ENCODE measurements around the gene VAV1.
"Not testable (repeated sequence)": the region's sequence is repeated elsewhere in the genome, so short reads cannot be mapped to it uniquely, and the experiment has no call there.

Gene VAV1

DNA sequence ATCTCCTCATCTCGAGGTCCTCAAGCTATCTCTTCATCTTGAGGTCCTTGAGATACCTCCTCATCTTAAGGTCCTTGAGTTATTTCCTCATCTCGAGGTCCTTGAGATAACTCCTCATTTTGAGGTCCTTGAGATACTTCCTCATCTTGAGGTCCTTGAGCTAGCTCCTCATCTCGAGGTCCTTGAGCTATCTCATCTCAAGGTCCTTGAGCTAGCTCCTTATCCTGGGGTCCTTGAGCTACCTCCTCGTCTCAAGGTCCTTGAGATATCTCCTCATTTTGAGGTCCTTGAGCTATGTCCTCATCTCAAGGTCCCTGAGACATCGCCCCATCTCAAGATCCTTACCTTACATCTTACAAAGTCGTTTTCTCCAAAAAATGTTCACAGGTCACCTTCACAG is 18.7 kb downstream of the VAV1 start:
- DNase-seq: no peak

DNA sequence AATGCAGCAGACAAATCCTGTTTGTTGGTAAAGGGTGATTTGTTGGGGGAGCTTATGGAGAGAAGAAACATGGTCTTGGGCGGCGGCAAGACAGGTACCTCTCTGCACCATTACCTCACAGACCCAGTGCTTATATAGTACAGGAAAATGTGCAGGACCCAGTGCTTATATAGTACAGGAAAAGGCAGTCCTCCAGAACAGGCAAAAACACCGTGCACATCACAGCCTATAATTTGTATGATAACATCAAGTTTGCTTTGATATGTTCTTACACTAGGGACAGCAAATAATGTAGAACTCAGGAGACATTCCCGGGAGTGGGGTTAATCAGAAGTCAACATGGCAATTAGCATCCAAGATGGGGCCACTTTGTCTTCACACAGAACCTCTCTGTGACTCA is 20.9 kb downstream of the VAV1 start:
- DNase-seq: no peak

DNA sequence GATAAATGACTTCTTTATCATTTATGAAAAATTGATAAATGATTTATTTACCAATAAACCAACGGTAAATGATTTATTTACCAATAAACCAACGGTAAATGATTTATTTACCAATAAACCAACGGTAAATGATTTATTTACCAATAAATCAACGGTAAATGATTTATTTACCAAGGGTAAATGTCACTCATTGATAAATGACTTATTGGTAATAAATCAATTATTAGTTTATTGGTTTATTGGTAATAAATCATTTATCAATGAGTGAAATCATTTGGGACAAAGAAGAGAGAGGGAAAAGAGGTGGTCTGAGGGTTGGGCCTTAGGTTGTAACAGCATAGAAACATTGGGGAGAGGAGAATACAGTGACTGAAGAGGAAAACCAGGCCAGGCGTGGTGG is 21.5 kb downstream of the VAV1 start:
- no peak for DNase-seq

DNA sequence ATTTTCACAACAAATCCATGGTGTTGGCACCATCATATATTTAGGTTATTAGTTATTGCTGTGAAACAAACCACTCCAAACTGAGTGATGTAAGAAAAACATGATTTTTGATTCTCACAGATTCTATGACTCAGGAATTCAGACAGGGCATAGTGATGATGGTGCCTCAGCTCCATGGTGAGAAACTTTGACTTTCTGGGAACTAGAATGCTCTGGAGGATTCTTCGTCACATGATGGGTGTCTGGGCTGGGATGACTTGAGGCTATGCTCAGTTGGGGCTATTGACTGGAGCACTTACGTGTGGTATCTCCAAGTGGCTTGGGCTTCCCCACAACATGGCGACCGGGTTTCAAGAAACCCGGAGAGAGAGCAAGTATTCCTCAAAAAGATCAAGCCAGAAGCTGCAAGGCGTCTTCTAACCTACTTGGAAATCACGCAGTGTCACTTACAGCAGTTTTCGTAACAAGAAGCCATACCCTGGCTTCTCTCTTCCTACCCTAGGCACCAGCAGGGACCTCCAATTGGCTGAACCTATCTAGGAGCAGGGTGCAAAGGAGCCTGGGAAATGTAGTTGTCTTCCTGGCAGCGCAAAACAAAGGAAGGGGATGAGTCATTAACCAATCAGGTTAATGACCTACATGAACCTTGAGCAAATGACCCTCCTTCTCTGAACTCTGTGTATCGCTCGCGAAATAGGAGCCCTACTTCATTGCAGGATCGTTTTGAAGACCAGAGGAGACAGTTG is 22.4 kb downstream of the VAV1 start:
- DNase-seq: no peak

DNA sequence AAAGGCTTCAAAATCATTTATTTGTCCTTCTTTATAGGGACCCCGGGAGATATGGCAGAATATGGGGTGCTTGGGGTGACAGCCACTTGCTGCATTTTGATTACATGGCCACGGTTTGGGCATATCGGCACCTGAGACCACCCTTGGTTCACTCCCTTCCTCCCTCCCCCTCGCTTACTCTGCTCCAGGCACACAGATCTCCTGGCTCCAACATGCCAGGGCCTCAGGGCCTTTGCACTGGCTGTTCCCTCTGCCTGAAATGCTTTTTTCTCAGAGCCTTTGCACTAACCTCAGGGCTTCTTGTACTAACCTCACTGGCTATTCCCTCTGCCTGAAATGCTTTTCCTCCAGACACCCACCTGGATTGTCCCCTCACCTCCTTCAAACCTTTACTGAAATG is 23.8 kb downstream of the VAV1 start:
- DNase-seq: no peak

DNA sequence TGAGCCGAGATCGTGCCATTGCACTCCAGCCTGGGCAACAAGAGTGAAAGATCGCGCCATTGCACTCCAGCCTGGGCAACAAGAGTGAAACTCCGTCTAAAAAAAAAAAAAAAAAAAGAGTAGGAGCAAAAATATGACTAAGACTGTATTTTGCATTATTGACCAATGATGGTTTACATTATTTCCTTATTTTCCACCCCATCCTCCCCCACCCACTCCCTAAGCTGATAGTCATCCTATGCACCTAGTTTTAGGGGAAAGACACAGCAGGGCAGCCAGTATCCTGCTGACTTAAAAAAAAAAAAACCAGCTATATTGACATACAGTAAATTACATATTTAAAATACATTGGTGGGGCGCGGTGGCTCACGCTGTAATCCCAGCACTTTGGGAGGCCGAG is 25.1 kb downstream of the VAV1 start:
- DNase-seq: no peak

DNA sequence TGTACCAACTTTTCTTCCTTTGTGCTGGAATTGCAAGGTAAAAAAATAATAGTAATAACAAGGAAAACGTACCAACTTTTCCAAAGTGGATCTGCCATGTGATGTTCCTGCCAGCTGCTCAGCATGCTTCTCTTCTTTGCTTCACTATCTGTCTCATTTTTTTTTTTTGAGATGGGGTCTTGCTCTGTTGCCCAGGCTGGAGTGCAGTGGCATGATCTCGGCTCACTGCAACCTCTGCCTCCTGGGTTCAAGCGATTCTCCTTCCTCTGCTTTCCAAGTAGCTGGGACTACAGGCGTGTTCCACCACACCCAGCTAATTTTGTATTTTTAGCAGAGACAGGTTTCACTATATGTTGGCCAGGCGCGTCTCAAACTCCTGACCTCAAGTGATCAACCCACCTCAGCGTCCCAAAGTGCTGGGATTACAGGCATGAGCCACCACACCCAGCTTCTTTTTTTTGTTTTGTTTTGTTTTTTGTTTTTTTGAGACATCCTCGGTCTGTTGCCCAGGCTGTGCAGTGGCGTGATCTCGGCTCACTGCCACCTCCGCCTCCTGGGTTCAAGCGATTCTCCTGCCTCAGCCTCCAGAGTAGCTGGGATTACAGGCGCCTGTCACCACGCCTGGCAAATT is 27.8 kb downstream of the VAV1 start:
- not testable (repeated sequence) for DNase-seq

DNA sequence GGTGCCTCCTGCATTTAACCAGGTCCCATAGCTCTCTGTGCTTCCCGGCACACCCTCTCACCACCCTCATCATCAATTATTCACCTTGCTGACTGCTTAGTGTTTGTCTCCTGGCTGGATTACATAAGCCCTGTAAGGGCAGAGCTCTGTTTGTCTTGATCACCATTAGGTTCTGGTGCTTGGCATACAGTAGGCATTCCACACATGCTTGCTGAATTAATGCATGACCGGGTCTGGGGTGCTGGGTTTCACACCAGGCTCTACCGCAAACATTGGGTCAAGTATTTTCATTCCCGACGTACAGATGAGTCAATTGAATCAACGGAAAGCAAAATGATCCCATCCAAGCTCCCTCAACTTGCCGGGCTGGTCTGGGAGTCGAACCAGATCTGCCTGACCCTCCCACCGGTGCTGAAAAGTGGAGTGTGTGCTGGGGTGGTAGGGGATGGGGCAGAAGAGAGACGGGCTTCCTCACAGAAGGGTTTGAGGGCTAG is 28.5 kb downstream of the VAV1 start:
- DNase-seq: peak; percentile 36 to 48

DNA sequence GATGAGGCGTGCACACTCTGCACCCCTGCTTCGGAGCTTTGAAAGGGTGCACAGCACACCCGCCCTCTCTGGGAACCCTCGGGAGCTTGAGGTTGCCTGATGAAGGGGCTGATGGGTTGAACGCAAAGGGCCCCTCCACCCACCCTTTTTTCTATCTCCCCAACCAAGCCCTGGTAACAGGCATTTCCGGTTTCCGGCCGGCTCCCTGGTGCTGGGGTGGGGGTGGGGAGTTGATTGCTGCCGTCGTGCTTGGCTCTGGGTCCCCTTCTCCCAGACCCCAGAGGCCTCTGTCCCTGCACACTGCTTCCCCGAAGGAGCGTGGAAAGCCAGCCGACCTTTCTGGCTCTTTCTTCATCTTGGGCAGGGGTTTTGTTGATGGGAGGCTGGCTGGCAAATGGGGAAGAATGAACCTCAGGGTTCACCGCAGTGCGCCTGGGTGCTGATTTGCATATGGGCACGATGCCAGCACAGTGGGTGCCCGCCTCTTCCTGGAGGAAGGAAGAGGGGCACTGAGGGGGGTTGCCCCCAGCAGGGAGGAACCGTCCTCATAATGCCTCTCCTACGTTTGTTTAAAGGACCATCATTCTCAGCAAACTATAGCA is 29.1 kb downstream of the VAV1 start:
- peak; percentile 88 to 89 for DNase-seq

DNA sequence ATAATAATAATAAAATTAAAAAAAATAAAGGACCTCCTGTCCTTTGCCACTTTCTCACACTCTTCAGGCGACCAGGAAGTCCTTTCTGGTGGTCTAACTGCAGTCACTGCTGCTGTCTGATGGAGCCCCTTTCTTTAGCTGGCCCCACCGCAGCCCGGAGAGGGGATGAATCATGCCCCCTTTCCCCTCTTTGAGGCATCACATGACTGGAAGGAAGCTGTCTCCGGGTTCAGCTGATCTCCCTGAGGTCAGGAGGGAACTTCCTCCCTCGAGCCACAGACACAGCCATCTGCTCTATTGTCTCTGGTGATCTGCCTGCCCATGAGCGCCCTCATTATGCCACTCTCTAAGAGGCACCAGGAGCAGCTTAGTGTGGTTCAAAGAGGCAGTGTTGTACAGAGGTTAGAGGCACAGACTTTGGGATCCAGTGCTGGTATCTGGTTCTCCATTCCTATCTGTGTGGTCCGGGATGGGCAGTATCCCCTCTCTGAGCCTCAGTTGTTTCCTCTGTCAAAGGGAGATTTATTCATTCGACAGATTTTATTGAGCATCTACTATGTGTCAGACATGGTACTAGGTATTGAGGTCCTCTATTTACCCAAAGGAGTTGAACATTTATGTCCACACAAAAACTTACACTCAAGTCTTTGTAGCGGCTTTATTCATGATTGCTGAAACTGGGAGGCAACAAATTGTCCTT is 30.0 kb downstream of the VAV1 start:
- DNase-seq: peak; percentile 83 to 86

DNA sequence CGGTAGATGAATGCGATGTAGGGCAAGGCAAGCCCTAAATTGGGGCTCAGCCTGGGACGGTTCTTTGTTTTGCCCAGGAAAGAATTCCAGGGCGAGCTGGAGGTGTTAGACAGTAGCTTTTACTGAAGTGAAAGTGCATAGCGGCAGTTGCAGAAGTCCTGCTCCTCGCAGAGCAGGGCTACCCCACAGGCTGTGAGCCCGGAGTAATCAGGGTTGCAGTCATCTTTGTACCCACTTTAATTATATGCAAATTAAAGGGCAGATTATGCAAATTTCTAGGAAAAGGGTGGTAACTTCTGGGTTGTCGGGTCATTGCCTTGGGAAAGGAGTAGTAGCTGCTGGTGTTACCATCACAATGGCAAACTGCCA is 30.5 kb downstream of the VAV1 start:
- no peak for DNase-seq

DNA sequence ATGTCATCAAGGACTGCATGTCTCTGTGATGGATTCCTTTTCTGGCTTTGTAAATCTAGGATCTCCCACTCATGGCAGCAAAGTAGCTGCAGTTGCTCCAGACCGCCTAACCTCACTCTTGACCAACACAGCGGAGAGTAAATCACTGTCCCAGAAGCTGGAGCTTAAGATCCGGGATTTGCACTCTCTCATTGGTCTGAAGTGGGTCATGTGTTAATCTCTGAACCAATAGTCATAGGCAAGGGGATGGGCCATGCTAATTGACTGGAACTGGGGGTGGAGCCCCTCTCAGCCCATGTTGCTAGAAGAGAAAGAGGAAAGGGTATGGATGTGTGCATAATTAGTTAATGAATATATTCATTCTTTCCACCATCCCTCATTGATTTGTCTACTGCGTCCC is 34.0 kb downstream of the VAV1 start:
- no peak for DNase-seq

DNA sequence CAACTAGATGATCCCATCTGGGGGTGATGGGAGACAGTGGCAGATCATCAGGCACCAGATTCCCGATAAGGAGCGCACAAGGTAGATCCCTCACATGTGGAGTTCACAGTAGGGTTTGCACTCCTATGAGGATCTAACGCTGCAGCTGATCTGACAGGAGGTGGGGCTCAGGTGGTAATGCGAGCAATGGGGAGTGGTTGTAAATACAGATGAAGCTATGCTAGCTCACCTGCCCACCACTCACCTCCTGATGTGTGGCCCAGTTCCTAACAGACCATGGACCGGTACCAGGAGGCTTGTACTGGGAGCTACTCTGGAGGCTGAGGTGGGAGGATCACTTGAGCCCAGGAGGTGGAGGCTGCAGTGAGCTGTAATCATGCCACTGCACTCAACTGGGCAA is 34.8 kb downstream of the VAV1 start:
- no peak for DNase-seq

DNA sequence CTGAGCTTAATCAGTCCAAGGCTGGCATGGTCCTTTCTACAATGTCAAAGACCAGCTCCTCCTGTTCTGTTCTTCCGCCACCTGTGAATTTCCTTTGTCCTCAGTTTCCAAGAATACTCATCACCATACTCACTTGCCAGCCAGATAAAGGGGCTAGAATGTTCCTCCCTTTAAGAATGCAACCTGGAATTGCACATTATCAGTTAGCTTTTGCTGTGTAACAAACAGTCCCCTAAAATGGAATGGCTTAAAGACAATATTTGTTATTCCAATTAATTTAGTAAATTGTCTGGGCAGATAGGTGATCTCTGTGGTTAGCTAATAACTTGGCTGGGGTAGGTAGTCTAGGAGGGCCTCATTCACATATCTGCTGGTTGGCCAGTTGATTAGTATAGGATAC is 36.0 kb downstream of the VAV1 start:
- DNase-seq: no peak

DNA sequence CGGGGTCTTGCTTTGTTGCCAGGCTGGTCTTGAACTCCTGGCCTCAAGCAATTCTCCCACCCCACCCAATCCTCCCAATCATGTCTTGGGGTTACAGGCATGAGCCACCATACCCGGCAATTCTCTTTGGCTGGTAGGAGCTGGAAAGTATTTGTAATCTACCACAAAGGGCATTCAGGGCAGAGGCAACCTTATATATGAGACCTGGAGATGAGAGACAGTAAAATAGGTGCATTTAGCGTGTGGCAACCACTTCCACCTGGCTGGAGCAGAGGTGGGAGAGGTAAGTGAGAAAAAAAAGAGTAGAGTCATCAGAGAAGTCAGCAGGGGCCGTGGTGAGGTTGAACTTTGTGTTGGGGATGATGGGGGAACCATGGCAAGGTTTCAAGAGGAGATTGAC is 36.8 kb downstream of the VAV1 start:
- no peak for DNase-seq

DNA sequence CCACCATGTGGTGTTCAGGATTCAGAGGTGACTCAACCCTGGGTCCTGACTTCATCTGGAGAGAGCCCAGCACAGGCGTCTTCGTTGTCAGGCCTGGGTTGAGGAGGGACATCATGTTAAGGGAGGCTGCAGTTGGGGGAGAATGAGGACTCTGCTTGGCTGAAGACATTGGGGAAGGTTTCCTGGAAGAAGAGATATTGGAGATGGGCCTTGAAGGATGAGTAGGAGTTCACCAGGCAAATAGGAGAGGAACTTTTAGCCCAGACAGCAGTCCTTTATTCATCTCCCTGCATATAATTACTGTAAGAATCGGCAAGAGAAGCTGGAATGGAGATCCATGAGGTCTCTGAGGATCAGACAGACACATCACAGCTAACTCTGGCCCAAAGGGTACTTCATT is 38.9 kb downstream of the VAV1 start:
- DNase-seq: no peak

DNA sequence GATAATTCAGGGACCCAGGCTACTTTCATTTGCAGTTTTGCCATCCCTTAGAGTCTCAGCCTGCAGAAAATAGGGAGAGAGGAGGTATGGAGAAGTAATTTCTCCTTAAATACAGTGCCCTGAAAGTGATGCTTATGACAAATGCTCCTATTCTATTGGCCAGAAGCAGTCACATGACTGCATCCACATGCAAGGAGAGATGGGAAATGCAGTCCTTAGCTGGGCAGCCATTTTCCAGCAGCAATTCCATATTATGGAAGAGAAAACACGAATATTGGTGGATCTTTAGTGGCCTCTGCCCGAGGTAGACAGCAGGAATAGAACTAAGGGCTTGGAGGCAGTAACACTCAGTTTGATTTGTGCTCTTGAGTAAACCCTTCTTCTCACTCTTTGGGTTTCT is 39.4 kb downstream of the VAV1 start:
- DNase-seq: no peak

DNA sequence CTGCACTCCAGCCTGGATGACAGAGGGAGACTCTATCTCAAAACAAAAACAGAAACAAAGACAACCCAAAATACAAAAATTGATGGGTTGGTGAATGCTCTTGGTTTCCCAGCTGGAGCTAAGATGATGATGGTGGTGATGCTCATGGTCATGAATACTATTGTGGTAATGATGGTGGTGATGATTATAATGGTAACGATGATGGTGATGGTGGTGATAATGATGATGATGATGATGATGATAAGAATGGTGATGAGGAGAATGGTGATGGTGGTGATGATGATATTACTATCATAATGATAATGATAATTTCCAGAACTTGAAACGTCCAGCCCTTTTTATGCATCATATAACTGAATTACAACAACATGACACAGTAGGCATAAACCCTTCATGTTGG is 40.1 kb downstream of the VAV1 start:
- no peak for DNase-seq

DNA sequence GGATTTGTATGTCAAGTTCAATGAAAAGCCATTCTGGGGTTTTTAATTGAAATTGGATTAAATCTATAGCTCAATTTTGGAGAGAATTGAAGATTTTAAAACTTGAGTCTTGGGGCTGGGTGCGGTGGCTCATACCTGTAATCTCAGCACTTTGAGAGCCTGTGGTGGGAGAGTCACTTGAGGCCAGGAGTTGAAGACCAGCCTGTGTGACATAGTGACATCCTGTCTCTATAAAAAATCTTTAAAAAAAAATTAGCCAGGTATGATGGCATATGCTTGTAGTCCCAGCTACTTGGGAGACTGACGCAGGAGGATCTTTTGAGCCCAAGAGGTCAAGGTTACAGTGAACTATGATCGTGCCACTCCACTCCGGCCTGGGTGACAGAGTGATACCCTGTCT is 41.2 kb downstream of the VAV1 start:
- DNase-seq: no peak

DNA sequence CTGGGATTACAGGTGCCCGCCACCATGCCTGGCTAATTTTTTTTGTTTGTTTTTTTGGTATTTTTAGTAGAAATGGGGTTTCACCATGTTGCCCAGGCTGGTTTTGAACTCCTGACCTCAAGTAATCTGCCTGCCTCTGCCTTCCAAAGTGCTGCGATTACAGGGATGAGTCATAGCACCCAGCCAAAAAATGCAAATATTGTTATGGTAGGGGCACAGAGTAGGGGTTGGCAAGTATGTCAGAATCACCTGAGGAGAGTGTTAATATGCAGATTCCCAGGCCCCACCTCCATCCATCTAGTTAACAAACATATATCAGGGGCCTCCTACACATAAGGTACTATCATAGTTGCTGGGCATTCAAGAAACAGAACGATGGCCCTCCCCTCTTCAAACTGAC is 44.7 kb downstream of the VAV1 start:
- no peak for DNase-seq

DNA sequence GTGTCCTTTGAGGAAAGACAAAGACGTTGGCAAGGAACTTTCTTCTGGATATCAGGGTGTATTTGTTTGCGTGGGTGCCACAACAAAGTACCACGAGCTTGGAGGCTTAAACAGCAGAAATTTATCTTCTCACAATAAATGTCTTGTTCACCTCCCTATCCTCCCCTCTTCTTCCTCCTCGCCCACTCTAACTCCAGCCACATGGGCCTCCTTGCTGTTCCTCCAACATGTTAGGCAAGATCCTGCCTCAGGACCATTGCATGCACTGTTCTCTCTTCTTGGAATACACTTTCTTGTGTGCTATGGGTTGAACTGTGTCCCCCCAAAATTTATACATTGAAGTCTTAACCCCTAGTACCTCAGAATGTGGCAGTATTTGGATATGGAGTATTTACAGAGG is 45.7 kb downstream of the VAV1 start:
- no peak for DNase-seq

DNA sequence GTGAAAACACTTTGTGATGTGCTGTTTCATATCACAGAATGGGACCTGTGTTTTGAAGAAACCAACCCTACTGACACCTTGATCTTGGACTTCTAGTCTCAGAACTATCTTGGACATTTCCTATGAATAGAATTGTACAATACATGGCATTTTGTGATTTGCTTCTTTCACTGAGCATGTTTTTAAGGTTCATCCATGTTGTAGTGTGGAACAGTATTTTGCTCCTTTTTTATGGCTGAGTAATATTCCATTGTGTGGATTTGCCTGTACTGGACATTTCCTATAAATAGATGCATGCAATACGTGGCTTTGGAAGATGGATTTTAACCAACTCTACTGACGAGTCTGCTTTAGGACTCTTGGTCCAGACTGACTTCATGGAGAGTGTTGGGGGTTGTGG is 46.8 kb downstream of the VAV1 start:
- DNase-seq: no peak

DNA sequence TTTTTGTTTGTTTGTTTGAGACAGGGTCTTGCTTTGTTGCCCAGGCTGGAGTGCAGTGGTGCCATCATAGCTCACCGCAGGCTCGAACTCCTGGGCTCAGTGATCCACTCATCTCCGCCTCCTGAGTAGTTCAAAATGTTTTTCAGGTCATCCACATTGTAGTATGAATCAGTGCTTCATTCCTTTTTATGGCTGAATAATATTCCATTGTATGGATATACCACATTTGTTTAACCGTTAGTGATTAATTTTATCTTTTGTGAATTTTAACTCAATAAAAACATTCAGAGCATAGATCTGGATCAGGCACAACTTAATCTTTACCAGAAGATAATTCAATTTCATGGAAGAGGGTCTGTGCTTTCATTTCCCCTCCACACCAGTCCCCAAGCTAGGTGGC is 47.7 kb downstream of the VAV1 start:
- no peak for DNase-seq

Measured in activated T-cell treated with anti-CD3 and anti-CD28 coated beads, Interleukin-2, amount 50 U/mL, for 48 hours (primary cell).